HCT116 (cell line): Measurements from ENCODE around the gene BMERB1. TPM values are rescaled to one million over a fixed set of nuclear protein-coding genes. Genes with fewer than 3 reads are reported as not detected.

Experiments used
- ATAC-seq: fragments of 200-7000 bp; cut with Tn5 transposase; 2 replicates; pipeline ENCODE4 v1.9.1; 2020; ENCODE audit warnings: mild to moderate bottlenecking, moderate library complexity
- BruUV-seq: library from RNA; stranded (reverse); fragments of 400-500 nt; replicated peaks from 2 replicates; lab custom pipeline; 2021; lab: Mats Ljungman, UMichigan
- CTCF ChIA-PET: fragments of 300-600 bp; sonication (Branson Sonifier 250); formaldehyde crosslinking; loops from one replicate; lab custom pipeline; 2021; ENCODE audit warnings: antibody characterized with exemption; lab: Charles Lee
- POLR2A ChIA-PET: fragments of 300-600, 350-600 bp; sonication (Branson Sonifier 250); formaldehyde crosslinking; loops from one replicate; lab custom pipeline; 2021; ENCODE audit warnings: antibody characterized with exemption; lab: Charles Lee
- RAD21 ChIA-PET, 2 experiments: fragments of 300-600 bp; sonication (Branson Sonifier 250); formaldehyde crosslinking; loops; one replicate each; lab custom pipeline; 2023; ENCODE audit warnings: low total read pairs in 2 of 2; ENCODE audit not compliant: uncharacterized antibody in 2 of 2, unreplicated experiment in 2 of 2, low non-redundant PET in 1 of 2; lab: Charles Lee
- DNase-seq: peaks from one replicate; pipeline ENCODE4 v3.0.0-alpha.2; 2010; ENCODE audit warnings: low read depth, low spot score
- H2AFZ ChIP-seq: fragments of 200-600 bp; shearing (Covaris generic), sonication (generic); 2 replicates; pipeline ENCODE4 v1.6.1; 2017; ENCODE audit warnings: low read depth, mixed run types, mixed read lengths, antibody characterized with exemption, low read length; ENCODE audit not compliant: poor library complexity, severe bottlenecking
- H3K27ac ChIP-seq: 2 replicates; pipeline ENCODE4 v1.5.1; 2012; ENCODE audit warnings: low read depth, low read length
- H3K27me3 ChIP-seq: fragments of 200-600 bp; sonication (generic); 2 replicates; pipeline ENCODE4 v1.6.1; 2016; ENCODE audit warnings: mixed run types, low read length, mixed read lengths; ENCODE audit not compliant: insufficient read depth
- H3K36me3 ChIP-seq, 2 experiments: fragments of 200-500 bp in 1 of 2; fragments of 200-600 bp in 1 of 2; sonication (Bioruptor generic) in 1 of 2; sonication (generic) in 1 of 2; 2 replicates each; pipeline versions ENCODE4 v1.5.1 to v1.6.1; 2014 to 2016; ENCODE audit warnings: low read length in 2 of 2, inconsistent platforms in 1 of 2, mixed read lengths in 1 of 2, mixed run types in 1 of 2; ENCODE audit not compliant: insufficient read depth in 2 of 2, control insufficient read depth in 1 of 2
- H3K4me1 ChIP-seq, 2 experiments: fragments of 200-600 bp in 1 of 2; sonication (generic) in 1 of 2; 2 replicates each; pipeline versions ENCODE4 v1.5.1 to v1.6.1; 2012 to 2017; ENCODE audit warnings: low read length in 2 of 2, inconsistent platforms in 1 of 2, mild to moderate bottlenecking in 1 of 2, mixed read lengths in 1 of 2, mixed run types in 1 of 2, moderate library complexity in 1 of 2; ENCODE audit not compliant: insufficient read depth in 2 of 2, control insufficient read depth in 1 of 2
- H3K4me2 ChIP-seq: fragments of 200-600 bp; sonication (generic); 2 replicates; pipeline ENCODE4 v1.6.1; 2017; ENCODE audit warnings: mixed run types, low read length, mixed read lengths
- H3K4me3 ChIP-seq, 2 experiments: fragments of 200-600 bp in 1 of 2; sonication (generic) in 1 of 2; replicated peaks in 1 of 2; 2 replicates each; pipeline ENCODE4 v1.5.1; 2011 to 2016; ENCODE audit warnings: low read length in 2 of 2, control low read depth in 1 of 2, low read depth in 1 of 2, mild to moderate bottlenecking in 1 of 2, mixed read lengths in 1 of 2, mixed run types in 1 of 2
- H3K79me2 ChIP-seq: fragments of 200-600 bp; sonication (generic); 2 replicates; pipeline ENCODE4 v1.6.1; 2017; ENCODE audit warnings: mild to moderate bottlenecking, mixed run types, low read length, moderate library complexity, mixed read lengths; ENCODE audit not compliant: insufficient read depth
- H3K9ac ChIP-seq: fragments of 200-600 bp; sonication (generic); 2 replicates; pipeline ENCODE4 v1.6.1; 2016; ENCODE audit warnings: low read length, mixed read lengths
- H3K9me2 ChIP-seq: fragments of 200-600 bp; sonication (generic), shearing (Covaris generic); 2 replicates; pipeline ENCODE4 v1.6.1; 2017; ENCODE audit warnings: mixed run types, mild to moderate bottlenecking, moderate library complexity; ENCODE audit not compliant: insufficient read depth
- H3K9me3 ChIP-seq, 2 experiments: fragments of 200-500 bp in 1 of 2; fragments of 200-600 bp in 1 of 2; sonication (Bioruptor generic) in 1 of 2; sonication (generic) in 1 of 2; 2 replicates each; pipeline ENCODE4 v1.6.1; 2014 to 2017; ENCODE audit warnings: low read length in 2 of 2, mixed read lengths in 2 of 2, inconsistent platforms in 1 of 2, low read depth in 1 of 2, mild to moderate bottlenecking in 1 of 2, mixed run types in 1 of 2, moderate library complexity in 1 of 2; ENCODE audit not compliant: control insufficient read depth in 1 of 2, insufficient read depth in 1 of 2
- H4K20me1 ChIP-seq: fragments of 200-600 bp; sonication (generic), shearing (Covaris generic); 2 replicates; pipeline ENCODE4 v1.6.1; 2017; ENCODE audit warnings: mixed run types, mild to moderate bottlenecking, moderate library complexity; ENCODE audit not compliant: insufficient read depth
- CBX3 ChIP-seq: IDR thresholded peaks from 2 replicates; pipeline ENCODE4 v1.6.1; 2012; ENCODE audit warnings: low read depth
- CEBPB ChIP-seq: IDR thresholded peaks from 2 replicates; pipeline ENCODE4 v1.6.1; 2012; ENCODE audit warnings: low read depth
- EGR1 ChIP-seq: IDR thresholded peaks from 2 replicates; pipeline ENCODE4 v1.6.1; 2012; ENCODE audit warnings: low read depth
- ELF1 ChIP-seq: IDR thresholded peaks from 2 replicates; pipeline ENCODE4 v1.6.1; 2012; ENCODE audit warnings: low read depth, borderline replicate concordance
- EZH2 ChIP-seq: fragments of 200-600 bp; sonication (generic); IDR thresholded peaks from 2 replicates; pipeline ENCODE4 v1.6.1; 2017; ENCODE audit warnings: antibody characterized with exemption, mixed run types
- JUND ChIP-seq: IDR thresholded peaks from 2 replicates; pipeline ENCODE4 v1.6.1; 2012
- POLR2AphosphoS5 ChIP-seq: IDR thresholded peaks from 2 replicates; pipeline ENCODE4 v1.6.1; 2011; ENCODE audit warnings: mild to moderate bottlenecking, low read depth, low read length, moderate library complexity
- RAD21 ChIP-seq: IDR thresholded peaks from 2 replicates; pipeline ENCODE4 v1.6.1; 2012; ENCODE audit warnings: low read depth, mild to moderate bottlenecking
- SP1 ChIP-seq: IDR thresholded peaks from 2 replicates; pipeline ENCODE4 v1.6.1; 2012; ENCODE audit warnings: low read depth
- SRF ChIP-seq: IDR thresholded peaks from 2 replicates; pipeline ENCODE4 v1.6.1; 2012; ENCODE audit warnings: low read depth
- TCF7L2 ChIP-seq: IDR thresholded peaks from 2 replicates; pipeline ENCODE4 v1.7.0; 2011; ENCODE audit warnings: borderline replicate concordance, inconsistent platforms; ENCODE audit not compliant: insufficient read depth, insufficient read length; ENCODE audit errors: extremely low read depth
- YY1 ChIP-seq: IDR thresholded peaks from 2 replicates; pipeline ENCODE4 v1.6.1; 2011; ENCODE audit warnings: low read length, low read depth, moderate library complexity, mild to moderate bottlenecking; ENCODE audit not compliant: insufficient replicate concordance; ENCODE audit errors: extremely low read depth
- intact Hi-C: fragments of 100-400 bp; cut with micrococcal nuclease; formaldehyde crosslinking; loops from 2 replicates; pipeline ENCODE4 v1.10.0; 2022
- total RNA-seq: library from RNA; stranded (reverse); gene quantifications from one replicate; pipeline ENCODE4 v1.2.1, GENCODE V29; 2021; ENCODE audit not compliant: unreplicated experiment
- TF ChIP-seq, protein P1 (sequence below): IDR thresholded peaks from 2 replicates; pipeline ENCODE4 v1.6.1; 2012
- TF ChIP-seq, protein P2 (sequence below): IDR thresholded peaks from 2 replicates; pipeline ENCODE4 v1.6.1; 2012
- TF ChIP-seq, protein P3 (sequence below), 3 experiments: fragments of 200-600 bp in 1 of 3; sonication (generic) in 1 of 3; IDR thresholded peaks in 2 of 3; conservative IDR thresholded peaks in 1 of 3; 2 replicates each; pipeline ENCODE4 v1.5.1; 2012 to 2017; ENCODE audit warnings: low read depth in 2 of 3, low read length in 2 of 3, antibody characterized with exemption in 1 of 3, borderline replicate concordance in 1 of 3, control low read depth in 1 of 3, mild to moderate bottlenecking in 1 of 3, mixed read lengths in 1 of 3, mixed run types in 1 of 3, moderate library complexity in 1 of 3; ENCODE audit not compliant: insufficient read depth in 1 of 3
- TF ChIP-seq, protein P4 (sequence below): IDR thresholded peaks from 2 replicates; pipeline ENCODE4 v1.6.1; 2011; ENCODE audit warnings: mild to moderate bottlenecking, low read length, moderate library complexity; ENCODE audit not compliant: insufficient replicate concordance; ENCODE audit errors: extremely low read depth

BMERB1 gene
- total RNA-seq, 1 experiment from 2014 or later = 43.6 TPM

DNA sequence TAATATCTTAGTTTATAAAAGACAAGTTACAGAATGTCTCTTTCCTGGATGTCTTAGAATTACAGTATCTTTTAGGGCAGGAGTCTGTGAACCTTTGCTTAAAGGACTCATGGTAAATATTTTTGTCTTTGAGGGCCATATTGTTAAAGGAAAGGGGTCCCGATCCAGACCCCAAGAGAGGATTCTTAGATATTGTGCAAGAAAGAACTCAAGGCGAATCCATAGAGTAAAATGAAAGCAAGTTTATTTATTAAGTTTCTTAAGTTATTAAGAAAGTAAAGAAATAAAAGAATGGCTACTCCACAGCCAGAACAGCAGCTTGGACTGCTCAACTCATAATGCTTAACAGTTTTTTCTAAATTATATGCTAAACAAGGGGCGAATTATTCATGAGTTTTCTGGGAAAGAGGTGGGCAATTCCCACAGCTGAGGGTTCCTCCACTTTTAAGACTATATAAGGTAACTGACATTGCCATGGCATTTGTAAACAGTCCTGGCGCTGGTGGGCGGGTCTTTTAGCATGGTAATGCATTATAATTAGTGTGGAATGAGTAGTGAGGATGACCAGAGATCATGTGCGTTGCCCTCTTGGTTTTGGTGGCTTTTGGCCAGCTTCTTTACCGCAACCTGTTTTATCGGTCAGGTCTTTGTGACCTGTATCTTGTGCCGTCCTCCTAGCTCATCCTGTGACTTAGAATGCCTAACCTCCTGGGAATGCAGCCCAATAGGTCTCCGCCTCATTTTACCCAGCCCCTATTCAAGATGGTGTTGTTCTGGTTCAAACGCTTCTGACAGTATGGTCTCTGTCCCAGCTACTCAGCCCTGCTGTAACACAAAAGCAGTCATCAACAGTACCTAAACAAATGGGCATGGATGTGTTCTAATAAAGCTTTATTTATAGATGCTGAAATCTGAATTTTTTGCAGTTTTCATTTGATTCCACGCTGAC is 53.2 kb downstream of the BMERB1 start:
- peaks cover 61 to 98% of the 10 kb centered on the region in 2 experiments for H3K4me1 ChIP-seq
- TF ChIP-seq, protein P1, sequence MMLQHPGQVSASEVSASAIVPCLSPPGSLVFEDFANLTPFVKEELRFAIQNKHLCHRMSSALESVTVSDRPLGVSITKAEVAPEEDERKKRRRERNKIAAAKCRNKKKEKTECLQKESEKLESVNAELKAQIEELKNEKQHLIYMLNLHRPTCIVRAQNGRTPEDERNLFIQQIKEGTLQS = no peak
- TF ChIP-seq SRF (no peak), POLR2AphosphoS5 (no peak), RAD21 (no peak), CBX3 (no peak), JUND (no peak), TCF7L2 (no peak), EZH2 (no peak), ELF1 (no peak), YY1 (no peak), CEBPB (no peak), SP1 (no peak), EGR1 (no peak)
- TF ChIP-seq, protein P2, sequence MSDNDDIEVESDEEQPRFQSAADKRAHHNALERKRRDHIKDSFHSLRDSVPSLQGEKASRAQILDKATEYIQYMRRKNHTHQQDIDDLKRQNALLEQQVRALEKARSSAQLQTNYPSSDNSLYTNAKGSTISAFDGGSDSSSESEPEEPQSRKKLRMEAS = no peak
- TF ChIP-seq, protein P3, sequence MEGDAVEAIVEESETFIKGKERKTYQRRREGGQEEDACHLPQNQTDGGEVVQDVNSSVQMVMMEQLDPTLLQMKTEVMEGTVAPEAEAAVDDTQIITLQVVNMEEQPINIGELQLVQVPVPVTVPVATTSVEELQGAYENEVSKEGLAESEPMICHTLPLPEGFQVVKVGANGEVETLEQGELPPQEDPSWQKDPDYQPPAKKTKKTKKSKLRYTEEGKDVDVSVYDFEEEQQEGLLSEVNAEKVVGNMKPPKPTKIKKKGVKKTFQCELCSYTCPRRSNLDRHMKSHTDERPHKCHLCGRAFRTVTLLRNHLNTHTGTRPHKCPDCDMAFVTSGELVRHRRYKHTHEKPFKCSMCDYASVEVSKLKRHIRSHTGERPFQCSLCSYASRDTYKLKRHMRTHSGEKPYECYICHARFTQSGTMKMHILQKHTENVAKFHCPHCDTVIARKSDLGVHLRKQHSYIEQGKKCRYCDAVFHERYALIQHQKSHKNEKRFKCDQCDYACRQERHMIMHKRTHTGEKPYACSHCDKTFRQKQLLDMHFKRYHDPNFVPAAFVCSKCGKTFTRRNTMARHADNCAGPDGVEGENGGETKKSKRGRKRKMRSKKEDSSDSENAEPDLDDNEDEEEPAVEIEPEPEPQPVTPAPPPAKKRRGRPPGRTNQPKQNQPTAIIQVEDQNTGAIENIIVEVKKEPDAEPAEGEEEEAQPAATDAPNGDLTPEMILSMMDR (IDR thresholded peaks at IDR 0.05 in 2 of 3, conservative IDR thresholded peaks at IDR 0.05 in 1 of 3; ENCODE audit: borderline replicate concordance in 1 of 3, insufficient read depth in 1 of 3, low read depth in 2 of 3, low read length in 2 of 3) = no peak
- TF ChIP-seq, protein P4, sequence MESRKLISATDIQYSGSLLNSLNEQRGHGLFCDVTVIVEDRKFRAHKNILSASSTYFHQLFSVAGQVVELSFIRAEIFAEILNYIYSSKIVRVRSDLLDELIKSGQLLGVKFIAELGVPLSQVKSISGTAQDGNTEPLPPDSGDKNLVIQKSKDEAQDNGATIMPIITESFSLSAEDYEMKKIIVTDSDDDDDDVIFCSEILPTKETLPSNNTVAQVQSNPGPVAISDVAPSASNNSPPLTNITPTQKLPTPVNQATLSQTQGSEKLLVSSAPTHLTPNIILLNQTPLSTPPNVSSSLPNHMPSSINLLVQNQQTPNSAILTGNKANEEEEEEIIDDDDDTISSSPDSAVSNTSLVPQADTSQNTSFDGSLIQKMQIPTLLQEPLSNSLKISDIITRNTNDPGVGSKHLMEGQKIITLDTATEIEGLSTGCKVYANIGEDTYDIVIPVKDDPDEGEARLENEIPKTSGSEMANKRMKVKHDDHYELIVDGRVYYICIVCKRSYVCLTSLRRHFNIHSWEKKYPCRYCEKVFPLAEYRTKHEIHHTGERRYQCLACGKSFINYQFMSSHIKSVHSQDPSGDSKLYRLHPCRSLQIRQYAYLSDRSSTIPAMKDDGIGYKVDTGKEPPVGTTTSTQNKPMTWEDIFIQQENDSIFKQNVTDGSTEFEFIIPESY = no peak
- intact Hi-C loops = loop anchor here (10.0 kb wide), 1 partner anchor 53 kb away; the partner anchor contains the start of gene BMERB1
- H3K9ac ChIP-seq = peak overlapping the region; percentile 32
- BruUV-seq = no TSS peak
- ChIA-PET POLR2A (interaction anchor here (1.0 kb wide), 1 partner anchor 15 kb away, joined by 3 read pairs; no protein-coding TSS in a partner anchor), RAD21 (interaction anchor here in 1 of 2 experiments (0.7 kb wide), 1 partner anchor 15 kb away, joined by 3 read pairs; no protein-coding TSS in a partner anchor), CTCF (no interaction called here)
- no peak overlapping the region for H2AFZ ChIP-seq
- no peaks in the 10 kb centered on the region for H3K27me3 ChIP-seq
- peaks cover 5% of the 10 kb centered on the region; the same call in 1 of the 2 replicates for H3K79me2 ChIP-seq
- peak; percentile 18 for ATAC-seq
- no peaks in the 10 kb centered on the region for H3K36me3 ChIP-seq
- no peaks in the 10 kb centered on the region for H4K20me1 ChIP-seq
- H3K27ac ChIP-seq = peak overlapping the region; percentile 84
- H3K9me3 ChIP-seq = no peaks in the 10 kb centered on the region
- peak overlapping the region; percentile 77 for H3K4me2 ChIP-seq
- H3K4me3 ChIP-seq = no peak overlapping the region
- DNase-seq = peak; percentile 47
- no peaks in the 10 kb centered on the region for H3K9me2 ChIP-seq
